ENCODE data around the gene RBM17.

DNA sequence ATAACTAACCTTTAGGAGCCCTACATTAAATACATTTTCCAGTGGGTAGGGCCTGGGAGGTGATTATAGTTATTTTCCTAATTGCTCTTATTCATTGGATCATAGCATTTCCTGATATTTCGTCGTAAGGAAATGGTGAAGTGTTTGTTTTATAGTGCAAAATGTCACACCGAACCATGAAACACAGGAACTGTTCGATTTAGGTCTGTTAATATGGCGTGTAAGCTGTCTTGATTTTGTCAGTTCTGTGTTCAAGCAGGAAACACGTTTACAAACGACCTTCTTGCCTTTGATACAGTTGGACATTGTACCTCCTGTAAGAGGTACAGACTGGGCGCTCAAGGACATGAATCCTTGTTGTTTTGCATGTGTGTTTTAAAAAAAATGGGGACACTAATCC is 14.8 kb downstream of the RBM17 start:
- TF ChIP-seq, protein P1, sequence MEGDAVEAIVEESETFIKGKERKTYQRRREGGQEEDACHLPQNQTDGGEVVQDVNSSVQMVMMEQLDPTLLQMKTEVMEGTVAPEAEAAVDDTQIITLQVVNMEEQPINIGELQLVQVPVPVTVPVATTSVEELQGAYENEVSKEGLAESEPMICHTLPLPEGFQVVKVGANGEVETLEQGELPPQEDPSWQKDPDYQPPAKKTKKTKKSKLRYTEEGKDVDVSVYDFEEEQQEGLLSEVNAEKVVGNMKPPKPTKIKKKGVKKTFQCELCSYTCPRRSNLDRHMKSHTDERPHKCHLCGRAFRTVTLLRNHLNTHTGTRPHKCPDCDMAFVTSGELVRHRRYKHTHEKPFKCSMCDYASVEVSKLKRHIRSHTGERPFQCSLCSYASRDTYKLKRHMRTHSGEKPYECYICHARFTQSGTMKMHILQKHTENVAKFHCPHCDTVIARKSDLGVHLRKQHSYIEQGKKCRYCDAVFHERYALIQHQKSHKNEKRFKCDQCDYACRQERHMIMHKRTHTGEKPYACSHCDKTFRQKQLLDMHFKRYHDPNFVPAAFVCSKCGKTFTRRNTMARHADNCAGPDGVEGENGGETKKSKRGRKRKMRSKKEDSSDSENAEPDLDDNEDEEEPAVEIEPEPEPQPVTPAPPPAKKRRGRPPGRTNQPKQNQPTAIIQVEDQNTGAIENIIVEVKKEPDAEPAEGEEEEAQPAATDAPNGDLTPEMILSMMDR (IDR thresholded peaks at IDR 0.05) = no peak
- no peak for TF ChIP-seq ZFX (IDR thresholded peaks at IDR 0.05; ENCODE audit: borderline replicate concordance)

All from 22Rv1 (cell line).